MCF 10A (cell line): Measurements from ENCODE around the gene OPCML. TPM values are rescaled to one million over a fixed set of nuclear protein-coding genes. Genes with fewer than 3 reads are reported as not detected.

ENCODE experiments used
- BruUV-seq: library from RNA; stranded (reverse); fragments of 400-500 nt; replicated peaks from 2 replicates; lab custom pipeline; 2021; lab: Mats Ljungman, UMichigan
- CTCF ChIA-PET: fragments of 300-600 bp; sonication (Branson Sonifier 250); formaldehyde crosslinking; extraction: SDS; loops from one replicate; lab custom pipeline; 2021; ENCODE audit warnings: antibody characterized with exemption, inconsistent platforms; lab: Yijun Ruan, JAX
- POLR2A ChIA-PET: fragments of 300-600, 350-650 bp; sonication (Branson Sonifier 250); formaldehyde crosslinking; extraction: SDS; loops from one replicate; lab custom pipeline; 2020; ENCODE audit warnings: antibody characterized with exemption, inconsistent platforms; lab: Yijun Ruan, JAX
- DNase-seq: peaks from one replicate; pipeline ENCODE4 v3.0.0-alpha.2; 2018; ENCODE audit not compliant: unreplicated experiment
- H3K27ac Mint-ChIP-seq: one replicate; pipeline ENCODE4 v1.8.0; 2022; ENCODE audit warnings: mild to moderate bottlenecking, low read depth, mixed read lengths; ENCODE audit not compliant: unreplicated experiment
- H3K27me3 Mint-ChIP-seq: one replicate; pipeline ENCODE4 v1.8.0; 2022; ENCODE audit warnings: mixed read lengths; ENCODE audit not compliant: insufficient read depth, unreplicated experiment
- H3K36me3 Mint-ChIP-seq: one replicate; pipeline ENCODE4 v1.8.0; 2022; ENCODE audit warnings: mild to moderate bottlenecking, moderate library complexity, mixed read lengths; ENCODE audit not compliant: insufficient read depth, unreplicated experiment
- H3K4me1 Mint-ChIP-seq: one replicate; pipeline ENCODE4 v1.8.0; 2022; ENCODE audit warnings: mixed read lengths; ENCODE audit not compliant: insufficient read depth, unreplicated experiment
- H3K4me3 Mint-ChIP-seq: one replicate; pipeline ENCODE4 v1.8.0; 2022; ENCODE audit warnings: mild to moderate bottlenecking, moderate library complexity, mixed read lengths; ENCODE audit not compliant: unreplicated experiment
- H3K9me3 Mint-ChIP-seq: one replicate; pipeline ENCODE4 v1.8.0; 2022; ENCODE audit warnings: mixed read lengths; ENCODE audit not compliant: unreplicated experiment
- intact Hi-C: fragments of 100-400 bp; cut with micrococcal nuclease; formaldehyde crosslinking; loops from 2 replicates; pipeline ENCODE4 v1.14.1; 2022
- total RNA-seq: library from RNA; stranded (reverse); gene quantifications from 2 replicates; pipeline ENCODE4 v1.2.3, GENCODE V29; 2022
- TF ChIP-seq, protein P1 (sequence below): fragments of 200-600 bp; IDR thresholded peaks from one replicate; pipeline ENCODE4 v1.8.0; 2022; ENCODE audit warnings: antibody characterized with exemption, mild to moderate bottlenecking; ENCODE audit not compliant: unreplicated experiment

OPCML gene
- total RNA-seq, 1 experiment from 2014 or later = not detected

DNA sequence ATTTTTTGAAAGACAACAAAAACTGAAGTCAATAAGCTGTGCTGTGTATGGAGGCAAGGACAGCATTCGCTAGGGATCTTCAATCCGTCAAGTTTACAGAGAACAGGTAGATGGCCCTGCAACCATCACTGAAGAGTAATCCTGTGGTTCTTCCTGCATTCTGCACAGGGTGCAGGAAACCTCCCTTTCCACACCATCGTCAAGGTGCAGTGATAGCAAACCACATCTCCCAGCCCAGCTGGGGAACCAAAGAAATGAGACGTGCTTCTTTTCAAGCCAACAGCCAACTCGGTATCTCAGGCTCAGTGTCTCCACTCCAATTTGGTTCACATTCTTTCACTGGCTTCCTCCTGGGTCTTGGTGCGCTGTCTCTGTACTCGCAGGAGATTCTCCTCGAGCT lies 814.5 kb downstream of the OPCML start:
- intact Hi-C loops = no loop called here
- Mint-ChIP-seq H3K9me3 (peaks cover 37% of the 10 kb centered on the region), H3K27me3 (no peaks in the 10 kb centered on the region), H3K36me3 (no peaks in the 10 kb centered on the region), H3K27ac (no peak overlapping the region), H3K4me1 (no peaks in the 10 kb centered on the region), H3K4me3 (no peak overlapping the region)
- DNase-seq = no peak
- CTCF ChIA-PET = no interaction called here
- POLR2A ChIA-PET = no interaction called here
- TF ChIP-seq, protein P1, sequence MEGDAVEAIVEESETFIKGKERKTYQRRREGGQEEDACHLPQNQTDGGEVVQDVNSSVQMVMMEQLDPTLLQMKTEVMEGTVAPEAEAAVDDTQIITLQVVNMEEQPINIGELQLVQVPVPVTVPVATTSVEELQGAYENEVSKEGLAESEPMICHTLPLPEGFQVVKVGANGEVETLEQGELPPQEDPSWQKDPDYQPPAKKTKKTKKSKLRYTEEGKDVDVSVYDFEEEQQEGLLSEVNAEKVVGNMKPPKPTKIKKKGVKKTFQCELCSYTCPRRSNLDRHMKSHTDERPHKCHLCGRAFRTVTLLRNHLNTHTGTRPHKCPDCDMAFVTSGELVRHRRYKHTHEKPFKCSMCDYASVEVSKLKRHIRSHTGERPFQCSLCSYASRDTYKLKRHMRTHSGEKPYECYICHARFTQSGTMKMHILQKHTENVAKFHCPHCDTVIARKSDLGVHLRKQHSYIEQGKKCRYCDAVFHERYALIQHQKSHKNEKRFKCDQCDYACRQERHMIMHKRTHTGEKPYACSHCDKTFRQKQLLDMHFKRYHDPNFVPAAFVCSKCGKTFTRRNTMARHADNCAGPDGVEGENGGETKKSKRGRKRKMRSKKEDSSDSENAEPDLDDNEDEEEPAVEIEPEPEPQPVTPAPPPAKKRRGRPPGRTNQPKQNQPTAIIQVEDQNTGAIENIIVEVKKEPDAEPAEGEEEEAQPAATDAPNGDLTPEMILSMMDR = no peak
- BruUV-seq = no TSS peak

DNA sequence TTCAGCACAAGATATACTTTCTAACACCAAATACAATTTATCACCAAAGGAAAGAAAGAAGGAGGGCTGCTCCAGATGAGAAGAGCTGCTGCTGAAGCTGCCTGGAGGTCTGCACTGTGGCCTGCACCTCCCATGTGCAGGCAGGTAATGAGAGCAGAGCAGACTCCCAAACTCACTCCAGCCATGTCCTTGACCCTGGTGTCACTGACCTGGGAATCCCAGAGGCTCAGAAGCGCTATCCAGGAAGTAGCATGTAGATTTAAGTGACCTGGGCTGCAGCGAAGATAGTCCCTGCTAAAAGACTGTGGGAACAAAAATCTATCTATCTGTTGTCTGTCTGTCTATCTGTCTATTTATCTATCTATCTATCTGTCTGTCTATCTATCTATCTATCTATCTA lies 816.3 kb downstream of the OPCML start:
- intact Hi-C loops = no loop called here
- Mint-ChIP-seq H3K4me1 (no peaks in the 10 kb centered on the region), H3K27ac (no peak overlapping the region), H3K36me3 (no peaks in the 10 kb centered on the region), H3K4me3 (no peak overlapping the region), H3K9me3 (peaks cover 40% of the 10 kb centered on the region), H3K27me3 (no peaks in the 10 kb centered on the region)
- ChIA-PET CTCF (no interaction called here), POLR2A (no interaction called here)
- no TSS peak for BruUV-seq
- TF ChIP-seq, protein P1 = no peak
- no peak for DNase-seq

DNA sequence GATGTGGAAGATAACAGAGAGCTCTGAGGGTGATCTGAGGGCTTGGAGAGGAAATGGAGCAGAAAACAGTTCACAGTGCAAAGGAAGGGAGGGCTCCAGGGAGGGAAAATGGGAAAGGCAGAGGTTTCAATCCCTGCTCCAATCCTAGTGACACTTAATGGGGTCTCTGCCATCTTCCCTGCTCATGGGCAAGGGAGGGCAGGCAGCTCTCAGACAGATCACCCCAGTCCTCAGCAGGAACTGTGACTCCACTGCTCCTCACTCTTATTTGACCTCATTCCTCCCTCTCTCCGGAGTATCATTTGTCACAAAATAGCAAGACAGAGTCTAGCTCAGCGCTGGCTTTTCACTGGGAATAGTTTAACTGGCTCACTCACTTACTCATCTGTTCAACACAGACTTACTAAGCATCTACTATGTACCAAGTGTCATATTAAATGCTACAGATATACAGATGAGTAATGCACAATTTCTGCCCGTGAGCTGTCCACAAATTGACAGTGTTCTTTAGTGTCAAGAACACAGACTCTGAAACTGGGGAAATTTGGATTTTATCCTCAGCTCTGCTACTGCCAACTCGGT lies 817.4 kb downstream of the OPCML start:
- no peaks in the 10 kb centered on the region for H3K27me3 Mint-ChIP-seq
- no peak for DNase-seq
- no peak overlapping the region for H3K4me3 Mint-ChIP-seq
- intact Hi-C loops = no loop called here
- H3K4me1 Mint-ChIP-seq = no peaks in the 10 kb centered on the region
- POLR2A ChIA-PET = no interaction called here
- peaks cover 48% of the 10 kb centered on the region for H3K9me3 Mint-ChIP-seq
- no TSS peak for BruUV-seq
- TF ChIP-seq, protein P1 = no peak
- no peaks in the 10 kb centered on the region for H3K36me3 Mint-ChIP-seq
- no peak overlapping the region for H3K27ac Mint-ChIP-seq
- CTCF ChIA-PET = interaction anchor here (0.6 kb wide), 1 partner anchor 197 kb away, joined by 3 read pairs; no protein-coding TSS in a partner anchor

DNA sequence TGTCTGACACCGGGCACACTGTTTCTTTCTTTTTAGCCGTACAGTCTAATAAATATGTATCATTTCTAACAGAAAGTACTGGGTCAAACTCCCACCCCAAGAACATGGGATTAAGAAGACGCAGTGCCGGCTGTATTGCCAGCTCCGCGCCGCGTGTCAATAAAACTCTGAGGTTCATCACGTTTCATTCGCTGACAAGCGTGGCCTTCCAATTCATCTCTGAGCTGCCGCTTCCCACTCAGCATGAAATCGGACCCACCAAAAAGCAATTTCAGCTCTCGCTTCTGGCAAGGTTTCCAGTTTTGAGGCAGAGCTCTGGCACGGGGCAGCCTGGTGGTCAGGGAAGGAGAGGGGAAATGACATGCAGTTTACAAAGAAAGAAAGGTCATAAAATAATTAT lies 819.8 kb downstream of the OPCML start:
- Mint-ChIP-seq H3K4me3 (no peak overlapping the region), H3K27ac (no peak overlapping the region), H3K36me3 (no peaks in the 10 kb centered on the region), H3K9me3 (peaks cover 48% of the 10 kb centered on the region), H3K27me3 (no peaks in the 10 kb centered on the region), H3K4me1 (no peaks in the 10 kb centered on the region)
- TF ChIP-seq, protein P1 = no peak
- DNase-seq = no peak
- ChIA-PET CTCF (no interaction called here), POLR2A (no interaction called here)
- intact Hi-C loops = no loop called here
- no TSS peak for BruUV-seq
